AG04449 (cell line): ENCODE data around the gene PPP2R1B.

Experiments
- CTCF ChIA-PET: fragments of 350-600 bp; formaldehyde crosslinking; extraction: SDS; loops from one replicate; lab custom pipeline; 2021; ENCODE audit warnings: antibody characterized with exemption; lab: Yijun Ruan, JAX
- POLR2A ChIA-PET: fragments of 400-600, 350-600 bp; formaldehyde crosslinking; extraction: SDS; loops from one replicate; lab custom pipeline; 2020; ENCODE audit warnings: antibody characterized with exemption, inconsistent platforms; lab: Yijun Ruan, JAX
- DNase-seq: peaks from one replicate; pipeline ENCODE4 v3.0.0-alpha.2; 2010; ENCODE audit warnings: low read depth, low spot score
- H3K4me3 ChIP-seq: 2 replicates; pipeline ENCODE4 v1.5.1; 2011; ENCODE audit warnings: low read depth, mild to moderate bottlenecking, control low read depth, low read length
- TF ChIP-seq, protein P1 (sequence below): IDR thresholded peaks from one replicate; pipeline ENCODE4 v1.5.1; 2011; ENCODE audit warnings: mild to moderate bottlenecking, moderate library complexity, low read length, control low read depth, inconsistent platforms; ENCODE audit not compliant: insufficient read depth; ENCODE audit errors: missing control alignments

PPP2R1B gene

GRCh38 chr11:111756097-111756496 lies 10.1 kb downstream of the PPP2R1B start:
- CTCF ChIA-PET: interaction anchor here (0.9 to 1.2 kb wide), 2 partner anchors 9 to 170 kb away, joined by 3 to 5 read pairs; no protein-coding TSS in a partner anchor
- TF ChIP-seq, protein P1, sequence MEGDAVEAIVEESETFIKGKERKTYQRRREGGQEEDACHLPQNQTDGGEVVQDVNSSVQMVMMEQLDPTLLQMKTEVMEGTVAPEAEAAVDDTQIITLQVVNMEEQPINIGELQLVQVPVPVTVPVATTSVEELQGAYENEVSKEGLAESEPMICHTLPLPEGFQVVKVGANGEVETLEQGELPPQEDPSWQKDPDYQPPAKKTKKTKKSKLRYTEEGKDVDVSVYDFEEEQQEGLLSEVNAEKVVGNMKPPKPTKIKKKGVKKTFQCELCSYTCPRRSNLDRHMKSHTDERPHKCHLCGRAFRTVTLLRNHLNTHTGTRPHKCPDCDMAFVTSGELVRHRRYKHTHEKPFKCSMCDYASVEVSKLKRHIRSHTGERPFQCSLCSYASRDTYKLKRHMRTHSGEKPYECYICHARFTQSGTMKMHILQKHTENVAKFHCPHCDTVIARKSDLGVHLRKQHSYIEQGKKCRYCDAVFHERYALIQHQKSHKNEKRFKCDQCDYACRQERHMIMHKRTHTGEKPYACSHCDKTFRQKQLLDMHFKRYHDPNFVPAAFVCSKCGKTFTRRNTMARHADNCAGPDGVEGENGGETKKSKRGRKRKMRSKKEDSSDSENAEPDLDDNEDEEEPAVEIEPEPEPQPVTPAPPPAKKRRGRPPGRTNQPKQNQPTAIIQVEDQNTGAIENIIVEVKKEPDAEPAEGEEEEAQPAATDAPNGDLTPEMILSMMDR: no peak
- no peak for DNase-seq
- POLR2A ChIA-PET: no interaction called here
- H3K4me3 ChIP-seq: no peak overlapping the region

DNA sequence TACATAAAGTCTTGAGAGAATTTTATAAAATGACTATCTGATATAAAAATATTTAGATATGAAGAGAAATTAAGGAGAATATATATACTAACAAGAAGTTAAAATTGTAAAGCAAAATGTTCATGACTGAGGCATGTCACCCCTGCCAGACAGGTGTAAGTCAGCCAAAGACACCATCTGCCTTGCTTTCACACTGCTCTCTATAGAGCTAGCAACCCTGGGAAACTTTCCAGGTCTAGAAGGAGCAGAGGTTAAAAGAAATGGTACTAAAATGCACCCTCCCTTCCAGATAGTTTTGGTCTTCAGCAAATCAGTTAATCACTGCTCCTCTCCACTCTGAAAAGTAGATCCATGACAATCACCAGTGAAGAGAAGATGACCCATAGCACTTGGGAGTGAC lies 16.5 kb downstream of the PPP2R1B start:
- TF ChIP-seq, protein P1: no peak
- POLR2A ChIA-PET: no interaction called here
- CTCF ChIA-PET: interaction anchor here (0.7 to 1.6 kb wide), 3 partner anchors 11 to 183 kb away, joined by 3 to 4 read pairs (median 4); no protein-coding TSS in a partner anchor
- no peak overlapping the region for H3K4me3 ChIP-seq
- DNase-seq: no peak

- DNase-seq: no peak
- CTCF ChIA-PET: interaction anchor here (1.1 to 1.2 kb wide), 2 partner anchors 16 to 144 kb away, joined by 4 read pairs; no protein-coding TSS in a partner anchor
Observed at GRCh38 chr11:111748035-111748804, 18.0 kb downstream of the PPP2R1B start.

DNA sequence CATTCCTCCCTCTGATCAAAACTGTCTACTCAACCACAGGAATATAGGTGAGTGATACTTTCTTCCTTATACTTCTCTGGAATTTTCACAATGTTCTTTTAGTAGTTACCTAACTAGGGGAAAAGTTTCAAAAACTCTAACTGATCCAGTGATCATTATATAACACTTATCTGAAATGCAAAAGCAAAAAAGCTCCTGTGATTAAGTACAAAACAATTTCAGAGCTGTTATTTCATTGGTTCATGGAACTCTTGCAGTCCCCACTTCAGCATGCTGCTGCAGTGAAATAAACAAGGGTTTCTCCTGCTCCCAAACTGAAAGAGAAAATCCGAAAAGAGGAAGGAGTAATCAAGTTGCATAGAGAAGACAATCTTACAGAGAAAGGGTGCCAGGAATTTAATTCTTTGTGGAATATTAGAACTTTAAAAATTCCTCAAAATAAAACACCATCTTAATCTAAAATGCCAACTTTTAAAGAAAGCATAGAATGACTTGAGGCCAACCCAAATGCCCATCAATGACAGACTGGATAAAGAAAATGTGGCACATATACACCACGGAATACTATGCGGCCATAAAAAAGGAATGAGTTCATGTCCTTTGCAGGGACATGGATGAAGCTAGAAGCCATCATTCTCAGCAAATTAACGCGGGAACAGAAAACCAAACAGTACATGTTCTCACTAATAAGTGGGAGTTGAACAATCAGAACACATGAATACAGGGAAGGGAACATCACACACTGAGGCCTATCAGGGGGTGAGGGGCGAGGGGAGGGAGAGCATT lies 20.3 kb downstream of the PPP2R1B start:
- ChIA-PET POLR2A (no interaction called here), CTCF (interaction anchor here (0.6 to 2.4 kb wide), 6 partner anchors 11 to 182 kb away, joined by 3 to 9 read pairs (median 3); no protein-coding TSS in a partner anchor)
- H3K4me3 ChIP-seq: no peak overlapping the region
- TF ChIP-seq, protein P1: no peak
- DNase-seq: no peak

More at GRCh38 chr11:111748035-111748804, 18.0 kb downstream of the PPP2R1B start:
- TF ChIP-seq, protein P1: no peak
- POLR2A ChIA-PET: interaction anchor here (0.9 to 1.3 kb wide), 2 partner anchors 15 kb away, joined by 3 to 4 read pairs; no protein-coding TSS in a partner anchor
- no peak overlapping the region for H3K4me3 ChIP-seq

GRCh38 chr11:111743700-111744099 lies 22.5 kb downstream of the PPP2R1B start:
- no peak for DNase-seq
- H3K4me3 ChIP-seq: no peak overlapping the region
- ChIA-PET POLR2A (no interaction called here), CTCF (interaction anchor here (1.1 to 2.4 kb wide), 4 partner anchors 25 to 139 kb away, joined by 3 to 9 read pairs (median 5); no protein-coding TSS in a partner anchor)
- TF ChIP-seq, protein P1: no peak
